Keratinocyte (primary cell): ENCODE results near the gene RSBN1. TPM values are rescaled to one million over a fixed set of nuclear protein-coding genes. Genes with fewer than 3 reads are reported as not detected.

Experiments used
- DNase-seq: peaks from one replicate; pipeline ENCODE4 v3.0.0-alpha.2; 2011; ENCODE audit warnings: low read depth, missing footprints, low spot score
- FAIRE-seq: peaks from 2 replicates; lab custom pipeline; 2011; peaks lifted over from hg19 to GRCh38; lab: Jason Lieb, UNC
- H2AFZ ChIP-seq: 2 replicates; pipeline ENCODE4 v1.6.0; 2012; ENCODE audit warnings: low read length, control low read depth, inconsistent platforms; ENCODE audit not compliant: control insufficient read depth
- H3K27ac ChIP-seq: 2 replicates; pipeline ENCODE4 v1.5.1; 2011; ENCODE audit warnings: low read length; ENCODE audit not compliant: control insufficient read depth, insufficient read depth
- H3K27me3 ChIP-seq: 3 replicates; pipeline ENCODE4 v1.6.0; 2011; ENCODE audit warnings: low read length; ENCODE audit not compliant: control insufficient read depth, insufficient read depth; ENCODE audit errors: extremely low read depth
- H3K36me3 ChIP-seq, 2 experiments: 2 replicates in 1 of 2; 3 replicates in 1 of 2; pipeline ENCODE4 v1.5.1; 2011; ENCODE audit warnings: low read length in 2 of 2, mild to moderate bottlenecking in 1 of 2; ENCODE audit not compliant: control insufficient read depth in 2 of 2, insufficient read depth in 2 of 2; ENCODE audit errors: extremely low read depth in 1 of 2
- H3K4me1 ChIP-seq: 3 replicates; pipeline ENCODE4 v1.5.1; 2011; ENCODE audit warnings: low read length; ENCODE audit not compliant: control insufficient read depth, insufficient read depth; ENCODE audit errors: extremely low read depth
- H3K4me2 ChIP-seq: 3 replicates; pipeline ENCODE4 v1.6.0; 2011; ENCODE audit warnings: low read depth, low read length; ENCODE audit not compliant: control insufficient read depth, insufficient read depth; ENCODE audit errors: extremely low read depth
- H3K4me3 ChIP-seq, 3 experiments: fragments of 200-600 bp in 1 of 3; sonication (generic) in 1 of 3; 2 replicates in 2 of 3; 3 replicates in 1 of 3; pipeline ENCODE4 v1.5.1; 2011 to 2016; ENCODE audit warnings: low read length in 3 of 3, mild to moderate bottlenecking in 3 of 3, control low read depth in 2 of 3, inconsistent platforms in 1 of 3, low read depth in 1 of 3, mixed read lengths in 1 of 3, mixed run types in 1 of 3, moderate library complexity in 1 of 3; ENCODE audit not compliant: control insufficient read depth in 2 of 3, insufficient read depth in 2 of 3; ENCODE audit errors: extremely low read depth in 1 of 3
- H3K79me2 ChIP-seq: 2 replicates; pipeline ENCODE4 v1.6.0; 2012; ENCODE audit warnings: low read length; ENCODE audit not compliant: control insufficient read depth, insufficient read depth
- H3K9ac ChIP-seq: 3 replicates; pipeline ENCODE4 v1.6.0; 2011; ENCODE audit warnings: low read length; ENCODE audit not compliant: control insufficient read depth, insufficient read depth; ENCODE audit errors: extremely low read depth
- H3K9me1 ChIP-seq: 3 replicates; pipeline ENCODE4 v1.6.0; 2011; ENCODE audit warnings: low read length; ENCODE audit not compliant: control insufficient read depth, insufficient read depth; ENCODE audit errors: extremely low read depth
- H3K9me3 ChIP-seq: 2 replicates; pipeline ENCODE4 v1.5.1; 2012; ENCODE audit warnings: low read depth, low read length; ENCODE audit not compliant: control insufficient read depth
- H4K20me1 ChIP-seq: 3 replicates; pipeline ENCODE4 v1.6.0; 2011; ENCODE audit warnings: low read length; ENCODE audit not compliant: control insufficient read depth, insufficient read depth; ENCODE audit errors: extremely low read depth
- EZH2 ChIP-seq: IDR thresholded peaks from one replicate; pipeline ENCODE4 v1.6.1; 2012; ENCODE audit warnings: inconsistent platforms, mild to moderate bottlenecking, low read length, moderate library complexity
- dilution Hi-C: fragments of 300-500 bp; cut with MboI; formaldehyde crosslinking; loops from one replicate; pipeline ENCODE4 v1.7.0; 2020; ENCODE audit warnings: low sequenced_read_pairs; ENCODE audit not compliant: extremely low pct_ligation_motif_present
- polyA plus RNA-seq, 5 experiments: library from polyadenylated mRNA; depleted of rRNA in 3 of 5; stranded (reverse) in 3 of 5; stranded (forward) in 1 of 5; unstranded in 1 of 5; fragments of >200 nt; gene quantifications; 1 replicate in 1 of 5; 2 replicates in 3 of 5; 3 replicates in 1 of 5; pipeline versions ENCODE4 v1.2.1 to v1.2.3, GENCODE V29; 2011 to 2012; ENCODE audit warnings: missing spikeins in 2 of 5, low read depth in 1 of 5, low replicate concordance in 1 of 5
- TF ChIP-seq, protein P1 (sequence below), 3 experiments: IDR thresholded peaks in 1 of 3; conservative IDR thresholded peaks in 1 of 3; optimal IDR thresholded peaks in 1 of 3; 2 replicates in 2 of 3; 3 replicates in 1 of 3; pipeline versions ENCODE3 to v1.5.1; 2011; ENCODE audit warnings: low read length in 3 of 3, mild to moderate bottlenecking in 3 of 3, moderate library complexity in 2 of 3, control low read depth in 1 of 3, inconsistent platforms in 1 of 3; ENCODE audit not compliant: insufficient read depth in 2 of 3; ENCODE audit errors: extremely low read depth in 1 of 3

The RSBN1 gene
- polyA plus RNA-seq, 1 donor (not counting 4 experiments of a cell fraction or from before 2014, with no cell fraction given) = 10.4 TPM

DNA sequence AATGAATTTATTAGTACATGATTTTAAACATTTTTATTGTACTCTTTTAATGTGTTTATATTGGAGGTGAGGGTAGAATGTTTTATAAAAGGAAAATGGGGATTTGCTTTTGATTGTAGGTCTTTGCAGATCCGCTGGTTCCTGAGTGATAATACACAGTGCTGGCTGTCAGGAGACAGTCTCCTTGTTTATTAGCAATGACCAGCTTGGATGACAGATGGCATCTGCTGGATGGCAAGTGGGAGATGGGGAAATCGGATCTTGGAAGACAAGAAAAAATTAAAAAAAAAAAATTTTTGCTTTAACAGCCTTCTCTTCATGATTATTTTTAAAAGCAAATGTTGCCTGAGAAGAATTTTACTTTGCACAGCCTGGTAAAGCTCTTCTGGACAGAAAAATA lies 48.6 kb downstream of the RSBN1 start:
- TF ChIP-seq, protein P1, sequence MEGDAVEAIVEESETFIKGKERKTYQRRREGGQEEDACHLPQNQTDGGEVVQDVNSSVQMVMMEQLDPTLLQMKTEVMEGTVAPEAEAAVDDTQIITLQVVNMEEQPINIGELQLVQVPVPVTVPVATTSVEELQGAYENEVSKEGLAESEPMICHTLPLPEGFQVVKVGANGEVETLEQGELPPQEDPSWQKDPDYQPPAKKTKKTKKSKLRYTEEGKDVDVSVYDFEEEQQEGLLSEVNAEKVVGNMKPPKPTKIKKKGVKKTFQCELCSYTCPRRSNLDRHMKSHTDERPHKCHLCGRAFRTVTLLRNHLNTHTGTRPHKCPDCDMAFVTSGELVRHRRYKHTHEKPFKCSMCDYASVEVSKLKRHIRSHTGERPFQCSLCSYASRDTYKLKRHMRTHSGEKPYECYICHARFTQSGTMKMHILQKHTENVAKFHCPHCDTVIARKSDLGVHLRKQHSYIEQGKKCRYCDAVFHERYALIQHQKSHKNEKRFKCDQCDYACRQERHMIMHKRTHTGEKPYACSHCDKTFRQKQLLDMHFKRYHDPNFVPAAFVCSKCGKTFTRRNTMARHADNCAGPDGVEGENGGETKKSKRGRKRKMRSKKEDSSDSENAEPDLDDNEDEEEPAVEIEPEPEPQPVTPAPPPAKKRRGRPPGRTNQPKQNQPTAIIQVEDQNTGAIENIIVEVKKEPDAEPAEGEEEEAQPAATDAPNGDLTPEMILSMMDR (optimal IDR thresholded peaks at IDR 0.05 in 1 of 3, IDR thresholded peaks at IDR 0.05 in 1 of 3, conservative IDR thresholded peaks at IDR 0.05 in 1 of 3; ENCODE audit: extremely low read depth in 1 of 3, insufficient read depth in 2 of 3, low read length in 3 of 3) = no peak
- no peak for TF ChIP-seq EZH2
- Histone ChIP-seq H2AFZ (no peak overlapping the region), H3K4me1 (peaks cover 4% of the 10 kb centered on the region), H3K4me2 (no peak overlapping the region), H3K9me1 (no peaks in the 10 kb centered on the region), H3K4me3 (no peak overlapping the region), H3K9me3 (no peaks in the 10 kb centered on the region), H3K27me3 (no peaks in the 10 kb centered on the region), H3K79me2 (no peaks in the 10 kb centered on the region), H3K27ac (no peak overlapping the region), H4K20me1 (no peaks in the 10 kb centered on the region), H3K36me3 (peaks cover 0 to 5% of the 10 kb centered on the region in 2 experiments), H3K9ac (no peak overlapping the region)
- FAIRE-seq (no peak), DNase-seq (no peak)
- dilution Hi-C loops = no loop called here

DNA sequence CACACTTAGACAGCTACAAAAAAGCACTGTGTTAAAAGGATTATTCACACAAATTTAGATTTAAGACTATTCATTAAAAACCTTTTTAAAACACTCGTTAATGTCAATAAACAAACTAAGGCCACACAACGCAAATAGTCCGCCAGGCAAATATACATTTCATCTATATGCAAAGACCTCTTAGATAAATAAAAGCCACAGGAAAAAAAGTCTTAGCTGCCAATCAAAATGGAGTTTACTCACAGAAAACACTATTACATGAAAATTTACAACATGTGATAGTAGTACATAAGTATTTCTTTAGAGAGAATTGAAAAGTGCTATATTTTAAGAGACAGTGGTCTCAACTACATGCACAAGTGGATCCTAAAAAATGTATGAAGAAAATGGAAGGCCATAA lies 50.3 kb downstream of the RSBN1 start:
- Histone ChIP-seq H3K79me2 (peaks cover 2% of the 10 kb centered on the region), H3K27ac (no peak overlapping the region), H3K4me3 (no peak overlapping the region), H3K9ac (no peak overlapping the region), H3K36me3 (peaks cover 0 to 5% of the 10 kb centered on the region in 2 experiments), H4K20me1 (no peaks in the 10 kb centered on the region), H3K9me3 (no peaks in the 10 kb centered on the region), H3K4me1 (peaks cover 8% of the 10 kb centered on the region), H3K9me1 (no peaks in the 10 kb centered on the region), H2AFZ (no peak overlapping the region), H3K4me2 (no peak overlapping the region), H3K27me3 (no peaks in the 10 kb centered on the region)
- FAIRE-seq (no peak), DNase-seq (no peak)
- no peak for TF ChIP-seq EZH2
- TF ChIP-seq, protein P1 (optimal IDR thresholded peaks at IDR 0.05 in 1 of 3, IDR thresholded peaks at IDR 0.05 in 1 of 3, conservative IDR thresholded peaks at IDR 0.05 in 1 of 3; ENCODE audit: extremely low read depth in 1 of 3, insufficient read depth in 2 of 3, low read length in 3 of 3) = no peak
- dilution Hi-C loops = no loop called here
